ENCODE results near the gene KRTAP10-5. TPM values are rescaled to one million over a fixed set of nuclear protein-coding genes. Genes with fewer than 3 reads are reported as not detected.

The KRTAP10-5 gene, protein sequence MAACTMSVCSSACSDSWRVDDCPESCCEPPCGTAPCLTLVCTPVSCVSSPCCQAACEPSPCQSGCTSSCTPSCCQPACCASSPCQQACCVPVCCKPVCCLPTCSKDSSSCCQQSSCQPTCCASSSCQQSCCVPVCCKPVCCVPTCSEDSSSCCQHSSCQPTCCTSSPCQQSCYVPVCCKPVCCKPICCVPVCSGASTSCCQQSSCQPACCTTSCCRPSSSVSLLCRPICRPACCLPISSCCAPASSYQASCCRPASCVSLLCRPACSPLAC
- not detected in 2 replicates for total RNA-seq

DNA sequence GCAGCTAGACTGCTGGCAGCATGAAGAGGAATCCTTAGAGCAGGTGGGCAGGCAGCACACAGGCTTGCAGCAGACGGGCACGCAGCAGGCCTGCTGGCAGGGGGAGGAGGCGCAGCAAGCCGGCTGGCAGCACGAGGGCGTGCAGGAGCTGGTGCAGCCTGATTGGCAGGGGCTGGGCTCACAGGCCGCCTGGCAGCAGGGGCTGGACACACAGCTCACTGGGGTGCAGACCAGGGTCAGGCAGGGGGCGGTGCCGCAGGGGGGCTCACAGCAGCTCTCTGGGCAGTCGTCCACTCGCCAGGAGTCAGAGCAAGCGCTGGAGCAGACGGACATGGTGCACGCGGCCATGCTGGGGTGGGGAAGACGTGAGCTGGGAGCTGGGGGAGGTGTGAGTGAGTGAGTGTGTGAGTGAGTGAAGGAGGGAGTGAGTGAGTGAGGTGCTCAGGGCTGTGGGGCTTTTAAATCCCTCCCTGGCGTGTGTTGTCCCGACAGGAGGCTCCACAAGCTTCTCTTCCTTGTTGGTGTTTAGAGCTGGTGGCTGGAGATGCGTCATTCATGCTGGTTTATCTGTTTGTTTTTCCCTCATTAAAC, at the start of gene KRTAP10-5:
TSS of gene KRTAP10-5 (minus strand) at position 374 of the 591 bp plus-strand sequence. CDS start at position 348, 26 bp downstream.

DNA sequence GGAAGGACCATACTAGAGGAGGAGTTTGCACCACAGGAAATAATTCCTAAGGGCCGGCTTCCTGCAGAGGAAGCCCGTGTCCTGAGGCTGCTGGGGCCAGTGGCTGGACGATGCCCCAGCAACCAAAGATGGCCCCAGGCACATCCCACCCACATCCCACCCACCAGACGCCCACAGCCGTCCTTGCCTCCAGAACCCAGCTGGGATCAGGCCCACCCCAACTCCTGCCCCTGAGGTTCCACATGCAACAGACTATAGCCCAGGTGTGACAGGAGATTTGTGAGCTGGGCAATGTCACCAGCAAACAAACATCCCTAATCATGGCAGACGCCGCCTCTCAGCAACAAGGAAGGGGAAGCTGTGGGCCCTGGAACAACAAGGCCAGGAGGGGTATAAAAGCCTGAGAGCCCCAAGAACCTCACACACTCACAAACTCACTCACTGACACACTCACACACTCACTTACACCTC, 46.3 kb upstream of the KRTAP10-5 start, which contains the start of gene KRTAP10-9:
TSS of gene KRTAP10-9 (plus strand) at position 421 of the 471 bp plus-strand sequence. CDS start 79 bp downstream, outside the sequence.

DNA sequence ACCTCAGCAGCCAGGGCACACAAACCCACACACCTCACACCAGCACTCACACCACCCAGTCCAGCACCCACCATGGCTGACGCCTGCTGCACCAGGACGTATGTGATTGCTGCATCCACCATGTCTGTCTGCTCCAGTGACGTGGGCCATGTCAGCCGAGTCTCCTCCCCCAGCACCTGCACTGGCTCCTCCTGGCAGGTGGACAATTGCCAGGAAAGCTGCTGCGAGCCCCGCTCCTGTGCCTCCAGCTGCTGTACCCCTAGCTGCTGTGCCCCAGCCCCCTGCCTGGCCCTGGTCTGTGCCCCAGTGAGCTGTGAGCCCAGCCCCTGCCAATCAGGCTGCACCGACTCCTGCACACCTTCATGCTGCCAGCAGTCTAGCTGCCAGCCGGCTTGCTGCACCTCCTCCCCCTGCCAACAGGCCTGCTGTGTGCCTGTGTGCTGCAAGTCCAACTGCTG, 31.7 kb upstream of the KRTAP10-5 start, which contains the start of gene KRTAP10-8:
TSS of gene KRTAP10-8 (plus strand) at position 51 of the 458 bp plus-strand sequence. CDS start at position 73, 22 bp downstream.

DNA sequence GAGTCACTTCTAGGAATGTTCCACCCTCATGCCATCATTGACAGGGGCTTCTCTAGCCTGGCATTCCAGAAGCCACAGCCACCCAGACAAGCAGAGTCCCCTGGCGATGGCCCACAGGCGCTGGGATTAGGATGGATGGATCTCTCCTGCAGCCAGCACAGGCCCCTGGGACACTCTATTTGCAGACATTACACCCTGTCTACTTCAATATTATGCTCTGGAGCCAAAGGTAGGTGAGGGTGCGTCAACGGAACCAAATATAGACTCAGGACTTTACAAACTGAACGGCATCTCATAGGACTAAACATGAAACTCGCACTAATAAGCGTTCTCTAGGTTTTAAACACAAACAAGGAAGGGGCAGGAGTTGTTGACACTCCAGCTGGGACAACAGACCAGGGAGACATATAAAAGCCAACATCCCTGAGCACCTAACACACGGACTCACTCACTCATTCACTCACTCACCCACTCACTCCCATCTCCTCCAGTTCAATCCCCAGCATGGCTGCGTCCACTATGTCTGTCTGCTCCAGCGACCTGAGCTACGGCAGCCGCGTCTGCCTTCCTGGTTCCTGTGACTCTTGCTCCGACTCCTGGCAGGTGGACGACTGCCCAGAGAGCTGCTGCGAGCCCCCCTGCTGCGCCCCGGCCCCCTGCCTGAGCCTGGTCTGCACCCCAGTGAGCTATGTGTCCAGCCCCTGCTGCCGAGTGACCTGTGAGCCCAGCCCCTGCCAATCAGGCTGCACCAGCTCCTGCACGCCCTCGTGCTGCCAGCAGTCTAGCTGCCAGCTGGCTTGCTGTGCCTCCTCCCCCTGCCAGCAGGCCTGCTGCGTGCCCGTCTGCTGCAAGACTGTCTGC, 19.9 kb upstream of the KRTAP10-5 start, which contains the start of gene KRTAP10-7:
TSS of gene KRTAP10-7 (plus strand) at position 480 of the 861 bp plus-strand sequence. CDS start at position 505, 25 bp downstream.

DNA sequence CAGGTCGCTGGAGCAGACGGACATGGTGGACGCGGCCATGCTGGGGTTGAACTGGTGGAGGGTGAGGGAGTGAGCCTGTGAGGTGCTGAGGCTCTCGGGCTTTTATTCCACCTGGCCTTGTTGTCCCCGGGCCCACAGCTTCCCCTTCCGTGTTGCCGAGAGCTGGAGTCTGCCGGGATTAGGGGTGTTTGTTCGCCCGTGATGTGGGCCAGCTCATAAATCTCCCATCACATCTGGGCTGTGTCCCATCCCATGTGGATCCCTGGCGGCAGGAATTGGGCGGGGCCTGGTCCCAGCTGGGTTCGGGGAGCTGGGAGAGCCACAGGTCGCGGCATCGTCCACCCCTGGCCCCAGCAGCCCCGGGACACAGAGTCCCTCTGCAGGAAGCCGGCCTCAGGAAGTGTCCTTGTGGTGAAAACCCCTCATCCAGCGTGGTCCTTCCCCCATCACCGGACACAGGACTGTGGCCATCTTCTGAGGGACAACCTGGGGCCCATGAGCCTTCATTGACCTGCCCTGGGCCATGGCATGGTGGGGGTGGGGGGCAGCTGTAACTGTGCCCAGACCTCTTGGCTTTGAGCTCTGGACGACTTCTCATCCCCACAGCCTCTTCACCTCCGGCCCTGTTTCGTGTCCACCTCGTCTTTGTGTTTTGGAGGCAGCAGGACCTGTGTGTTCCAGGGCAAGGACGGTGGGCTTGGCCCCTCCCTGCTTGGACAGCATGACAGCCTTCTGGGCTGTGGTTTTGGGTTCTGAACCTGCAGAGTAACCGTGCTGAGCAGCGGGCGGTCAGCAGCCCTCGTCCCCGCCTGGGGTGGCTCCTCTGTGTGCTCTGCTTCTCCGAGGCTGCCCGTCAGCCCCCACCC, 12.3 kb upstream of the KRTAP10-5 start, which contains the start of gene KRTAP10-6:
TSS of gene KRTAP10-6 (minus strand) at position 60 of the 866 bp plus-strand sequence. CDS start at position 39, 21 bp downstream.

DNA sequence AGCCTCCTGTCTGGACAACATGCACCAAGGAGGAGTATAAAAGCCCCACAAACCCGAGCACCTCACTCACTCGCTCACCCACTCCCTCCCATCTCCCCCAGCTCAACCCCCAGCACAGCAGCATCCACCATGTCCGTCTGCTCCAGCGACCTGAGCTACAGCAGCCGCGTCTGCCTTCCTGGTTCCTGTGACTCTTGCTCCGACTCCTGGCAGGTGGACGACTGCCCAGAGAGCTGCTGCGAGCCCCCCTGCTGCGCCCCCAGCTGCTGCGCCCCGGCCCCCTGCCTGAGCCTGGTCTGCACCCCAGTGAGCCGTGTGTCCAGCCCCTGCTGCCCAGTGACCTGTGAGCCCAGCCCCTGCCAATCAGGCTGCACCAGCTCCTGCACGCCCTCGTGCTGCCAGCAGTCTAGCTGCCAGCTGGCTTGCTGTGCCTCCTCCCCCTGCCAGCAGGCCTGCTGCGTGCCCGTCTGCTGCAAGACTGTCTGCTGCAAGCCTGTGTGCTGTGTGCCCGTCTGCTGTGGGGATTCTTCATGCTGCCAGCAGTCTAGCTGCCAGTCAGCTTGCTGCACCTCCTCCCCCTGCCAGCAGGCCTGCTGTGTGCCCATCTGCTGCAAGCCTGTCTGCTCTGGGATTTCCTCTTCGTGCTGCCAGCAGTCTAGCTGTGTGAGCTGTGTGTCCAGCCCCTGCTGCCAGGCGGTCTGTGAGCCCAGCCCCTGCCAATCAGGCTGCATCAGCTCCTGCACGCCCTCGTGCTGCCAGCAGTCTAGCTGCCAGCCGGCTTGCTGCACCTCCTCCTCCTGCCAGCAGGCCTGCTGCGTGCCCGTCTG, 6.6 kb downstream of the KRTAP10-5 start, which contains the start of gene KRTAP10-4:
TSS of gene KRTAP10-4 (plus strand) at position 100 of the 827 bp plus-strand sequence. CDS start at position 130, 30 bp downstream.

DNA sequence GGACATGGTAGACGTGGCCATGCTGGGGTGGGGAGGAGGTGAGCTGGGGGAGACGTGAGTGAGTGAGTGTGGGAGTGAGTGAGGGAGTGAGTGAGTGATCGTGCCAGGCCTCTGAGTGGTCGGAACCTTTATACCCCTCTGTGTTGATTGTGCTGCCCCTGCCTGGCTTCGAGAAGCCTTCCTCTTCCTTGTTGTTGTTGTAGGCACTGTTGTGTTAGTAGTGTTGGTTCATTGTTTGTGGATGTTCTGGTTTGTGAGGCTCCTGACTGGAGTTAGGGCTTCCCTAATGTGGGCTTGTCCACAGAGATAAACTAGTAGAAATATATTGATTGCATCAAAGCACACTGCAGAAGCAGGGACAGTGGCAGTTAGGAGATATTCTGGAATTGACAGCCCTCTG, 21.7 kb downstream of the KRTAP10-5 start, which contains the start of gene KRTAP10-3:
TSS of gene KRTAP10-3 (minus strand) at position 101 of the 400 bp plus-strand sequence. CDS start at position 21, 80 bp downstream.

DNA sequence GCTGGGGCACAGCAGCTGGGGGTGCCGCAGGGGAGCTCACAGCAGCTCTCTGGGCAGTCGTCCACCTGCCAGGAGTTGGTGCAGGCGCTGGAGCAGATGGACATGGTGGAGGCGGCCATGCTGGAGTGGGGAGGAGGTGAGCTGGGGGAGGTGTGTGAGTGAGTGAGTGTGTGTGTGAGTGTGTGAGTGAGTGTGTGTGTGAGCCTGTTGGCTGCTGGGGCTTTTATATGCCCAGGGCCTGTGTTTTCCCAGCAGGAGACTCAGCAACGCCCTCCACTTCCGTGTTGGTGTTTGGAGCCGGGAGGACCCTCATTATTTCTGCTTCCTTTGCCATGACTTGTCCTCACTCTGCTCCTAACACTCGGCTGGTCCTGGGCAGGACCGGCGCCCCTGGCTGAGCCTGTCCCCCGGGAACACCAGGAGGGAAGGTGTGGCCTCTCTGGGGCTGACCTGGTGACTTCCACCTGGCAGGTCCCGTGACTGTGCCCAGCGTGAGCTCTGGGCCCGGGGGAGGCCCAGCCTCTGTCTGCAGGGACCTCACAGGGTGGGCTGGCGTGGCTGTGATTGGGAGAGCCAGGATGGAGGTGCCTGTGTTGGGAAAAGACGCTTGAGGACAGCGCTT, 29.0 kb downstream of the KRTAP10-5 start, which contains the start of gene KRTAP10-2:
TSS of gene KRTAP10-2 (minus strand) at position 166 of the 622 bp plus-strand sequence. CDS start at position 119, 47 bp downstream.

DNA sequence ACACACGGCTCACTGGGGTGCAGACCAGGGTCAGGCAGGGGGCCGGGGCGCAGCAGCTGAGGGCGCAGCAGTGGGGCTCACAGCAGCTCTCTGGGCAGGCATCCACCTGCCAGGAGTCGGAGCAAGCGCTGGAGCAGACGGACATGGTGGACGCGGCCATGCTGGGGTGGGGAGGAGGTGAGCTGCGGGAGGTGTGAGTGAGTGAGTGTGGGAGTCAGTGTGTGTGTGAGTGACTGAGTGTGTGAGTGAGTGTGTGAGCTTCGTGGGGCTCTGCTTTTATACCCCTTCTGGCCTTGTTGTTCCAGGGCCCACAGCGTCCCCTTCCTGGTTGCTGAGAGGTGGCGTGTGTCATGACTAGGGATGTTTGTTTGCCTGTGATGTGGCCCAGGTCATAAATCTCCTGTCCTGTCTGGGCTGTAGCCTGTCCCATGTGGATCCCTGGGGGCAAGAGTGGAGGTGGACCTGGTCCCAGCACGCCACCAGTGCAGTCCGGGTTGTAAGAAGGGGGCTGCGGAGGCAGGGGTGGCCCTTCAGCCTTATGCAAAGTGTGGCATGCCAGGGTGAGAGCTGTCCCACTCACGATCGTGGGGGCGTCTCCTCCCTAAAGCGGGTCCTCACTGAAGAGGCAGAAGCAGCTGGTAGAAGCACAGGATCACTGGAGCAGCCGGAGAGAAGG, 40.3 kb downstream of the KRTAP10-5 start, which contains the start of gene KRTAP10-1:
TSS of gene KRTAP10-1 (minus strand) at position 205 of the 676 bp plus-strand sequence. CDS start at position 160, 45 bp downstream.

Other genes starting within 250 kb of the KRTAP10-5 start
- 12.6 and 12.8 TPM in 2 replicates for gene CFAP410, start 241.2 kb downstream of the KRTAP10-5 start, total RNA-seq
- under 0.01 TPM in 1 of 2 replicates, not detected in the other for gene TRPM2, start 227.0 kb downstream of the KRTAP10-5 start, total RNA-seq
- gene LRRC3, start 125.1 kb downstream of the KRTAP10-5 start, total RNA-seq = 0.44 and 0.66 TPM in 2 replicates
- not detected in 2 replicates for gene KRTAP10-1, start 40.4 kb downstream of the KRTAP10-5 start, total RNA-seq
- gene KRTAP10-2, start 29.1 kb downstream of the KRTAP10-5 start, total RNA-seq = not detected in 2 replicates
- gene KRTAP10-3, start 21.8 kb downstream of the KRTAP10-5 start, total RNA-seq = not detected in 2 replicates
- not detected in 2 replicates for gene KRTAP10-4, start 6.9 kb downstream of the KRTAP10-5 start, total RNA-seq
- gene KRTAP10-6, start 11.9 kb upstream of the KRTAP10-5 start, total RNA-seq = not detected in 2 replicates
- gene KRTAP10-7, start 20.0 kb upstream of the KRTAP10-5 start, total RNA-seq = not detected in 2 replicates
- gene KRTAP10-8, start 31.5 kb upstream of the KRTAP10-5 start, total RNA-seq = not detected in 2 replicates
- not detected in 2 replicates for gene KRTAP10-9, start 46.5 kb upstream of the KRTAP10-5 start, total RNA-seq
- not detected in 2 replicates for gene KRTAP10-10, start 56.8 kb upstream of the KRTAP10-5 start, total RNA-seq
- not detected in 2 replicates for gene KRTAP10-11, start 65.8 kb upstream of the KRTAP10-5 start, total RNA-seq
- gene KRTAP12-4, start 74.1 kb upstream of the KRTAP10-5 start, total RNA-seq = not detected in 2 replicates
- not detected in 2 replicates for gene KRTAP12-3, start 77.3 kb upstream of the KRTAP10-5 start, total RNA-seq
- not detected in 2 replicates for gene KRTAP12-2, start 86.3 kb upstream of the KRTAP10-5 start, total RNA-seq
- not detected in 2 replicates for gene KRTAP12-1, start 101.6 kb upstream of the KRTAP10-5 start, total RNA-seq
- gene KRTAP10-12, start 116.6 kb upstream of the KRTAP10-5 start, total RNA-seq = not detected in 2 replicates
- gene TSPEAR, start 131.0 kb upstream of the KRTAP10-5 start, total RNA-seq = not detected in 2 replicates
- gene UBE2G2, start 221.2 kb upstream of the KRTAP10-5 start, total RNA-seq = 58.6 and 98.6 TPM in 2 replicates
- gene SUMO3, start 237.5 kb upstream of the KRTAP10-5 start, total RNA-seq = 92.6 and 145 TPM in 2 replicates

Data from smooth muscle cell of trachea (primary cell).